GM23338 (cell line): ENCODE measurements around the gene CCDC54. TPM values are rescaled to one million over a fixed set of nuclear protein-coding genes. Genes with fewer than 3 reads are reported as not detected.

Experiments
- ATAC-seq: fragments of 200-7000 bp; cut with Tn5 transposase; 3 replicates; pipeline ENCODE4 v1.9.1; 2020
- DNase-seq: peaks from one replicate; pipeline ENCODE4 v3.0.0-alpha.2; 2015; ENCODE audit warnings: low spot score
- H2AFZ ChIP-seq: fragments of 200-600 bp; sonication (generic); 2 replicates; pipeline ENCODE4 v1.8.0; 2016; ENCODE audit warnings: antibody characterized with exemption, mild to moderate bottlenecking, moderate library complexity
- H3F3A ChIP-seq: fragments of 200-600 bp; sonication (generic); replicated peaks from 2 replicates; pipeline ENCODE4 v1.8.0; 2017; ENCODE audit warnings: antibody characterized with exemption, mixed run types, low read depth
- H3K27ac ChIP-seq: fragments of 200-600 bp; sonication (generic); 2 replicates; pipeline ENCODE4 v1.6.1; 2016; ENCODE audit warnings: low read depth
- H3K27me3 ChIP-seq: fragments of 200-600 bp; sonication (generic); 2 replicates; pipeline ENCODE4 v1.8.0; 2016; ENCODE audit warnings: mild to moderate bottlenecking, mixed run types, moderate library complexity; ENCODE audit not compliant: insufficient read depth
- H3K36me3 ChIP-seq: fragments of 200-600 bp; sonication (generic); 2 replicates; pipeline ENCODE4 v1.8.0; 2016; ENCODE audit warnings: mild to moderate bottlenecking; ENCODE audit not compliant: insufficient read depth
- H3K4me1 ChIP-seq: fragments of 200-600 bp; sonication (generic); 2 replicates; pipeline ENCODE4 v1.8.0; 2016; ENCODE audit warnings: mild to moderate bottlenecking, moderate library complexity; ENCODE audit not compliant: insufficient read depth
- H3K4me2 ChIP-seq: fragments of 200-600 bp; sonication (generic); 2 replicates; pipeline ENCODE4 v1.7.1; 2017; ENCODE audit warnings: mixed run types
- H3K4me3 ChIP-seq: fragments of 200-600 bp; sonication (generic); 2 replicates; pipeline ENCODE4 v1.6.1; 2016; ENCODE audit warnings: mixed run types
- H3K79me2 ChIP-seq: fragments of 200-600 bp; sonication (generic); replicated peaks from 2 replicates; pipeline ENCODE4 v1.8.0; 2017; ENCODE audit warnings: mild to moderate bottlenecking; ENCODE audit not compliant: insufficient read depth
- H3K9me2 ChIP-seq: fragments of 200-600 bp; sonication (generic); 2 replicates; pipeline ENCODE4 v1.8.0; 2017; ENCODE audit not compliant: insufficient read depth
- H4K20me1 ChIP-seq: fragments of 200-600 bp; sonication (generic); replicated peaks from 2 replicates; pipeline ENCODE4 v1.8.0; 2017; ENCODE audit warnings: mild to moderate bottlenecking; ENCODE audit not compliant: insufficient read depth
- H3K27ac Mint-ChIP-seq: 2 replicates; pipeline ENCODE4 v1.8.0; 2020; ENCODE audit warnings: inconsistent platforms, mild to moderate bottlenecking, moderate library complexity, mixed read lengths
- H3K27me3 Mint-ChIP-seq: 3 replicates; pipeline ENCODE4 v1.8.0; 2022; ENCODE audit warnings: low read depth, mild to moderate bottlenecking, moderate library complexity, mixed read lengths, inconsistent platforms; ENCODE audit not compliant: insufficient read depth, poor library complexity
- H3K36me3 Mint-ChIP-seq: 3 replicates; pipeline ENCODE4 v1.8.0; 2021; ENCODE audit warnings: low read depth, mild to moderate bottlenecking, inconsistent platforms, moderate library complexity, mixed read lengths
- H3K4me1 Mint-ChIP-seq: 3 replicates; pipeline ENCODE4 v1.8.0; 2020; ENCODE audit warnings: mild to moderate bottlenecking, inconsistent platforms, mixed read lengths
- H3K4me3 Mint-ChIP-seq: 3 replicates; pipeline ENCODE4 v1.8.0; 2021; ENCODE audit warnings: moderate library complexity, mild to moderate bottlenecking, inconsistent platforms, mixed read lengths
- H3K9me3 Mint-ChIP-seq: 3 replicates; pipeline ENCODE4 v1.8.0; 2020; ENCODE audit warnings: moderate library complexity, mild to moderate bottlenecking, inconsistent platforms, mixed read lengths
- CREB1 ChIP-seq: fragments of 250-450 bp; sonication (Bioruptor Pico); IDR thresholded peaks from 2 replicates; pipeline ENCODE4 v1.5.0; 2020; ENCODE audit warnings: low read depth, mild to moderate bottlenecking, moderate library complexity
- CTCF ChIP-seq, 2 experiments: fragments of 200-600 bp in 1 of 2; sonication (generic) in 1 of 2; conservative IDR thresholded peaks; 2 replicates each; pipeline versions ENCODE4 v1.5.1 to v1.6.1; 2016 to 2017; ENCODE audit warnings: antibody characterized with exemption in 2 of 2, low read depth in 2 of 2, mild to moderate bottlenecking in 2 of 2, moderate library complexity in 1 of 2
- ETS1 ChIP-seq: IDR thresholded peaks from 2 replicates; pipeline ENCODE4 v1.6.1; 2016; ENCODE audit warnings: antibody characterized with exemption
- EZH2 ChIP-seq: fragments of 200-600 bp; sonication (generic); IDR thresholded peaks from one replicate; pipeline ENCODE4 v1.8.0; 2017; ENCODE audit warnings: antibody characterized with exemption, mild to moderate bottlenecking, low read depth; ENCODE audit not compliant: unreplicated experiment
- EZH2phosphoT487 ChIP-seq: fragments of 200-600 bp; sonication (generic); IDR thresholded peaks from one replicate; pipeline ENCODE4 v1.8.1; 2018; ENCODE audit warnings: antibody characterized with exemption; ENCODE audit not compliant: unreplicated experiment
- NANOG ChIP-seq: IDR thresholded peaks from 2 replicates; pipeline ENCODE4 v1.6.1; 2016; ENCODE audit warnings: antibody characterized with exemption, borderline replicate concordance
- POLR2AphosphoS5 ChIP-seq: IDR thresholded peaks from 2 replicates; pipeline ENCODE4 v1.6.1; 2016; ENCODE audit warnings: antibody characterized with exemption, low read depth
- REST ChIP-seq: IDR thresholded peaks from one replicate; pipeline ENCODE4 v1.6.1; 2018; ENCODE audit warnings: antibody characterized with exemption; ENCODE audit not compliant: unreplicated experiment
- STAT1 ChIP-seq: IDR thresholded peaks from one replicate; pipeline ENCODE4 v1.6.1; 2016; ENCODE audit warnings: antibody characterized with exemption; ENCODE audit not compliant: unreplicated experiment
- ZNF114 ChIP-seq: fragments of 250-450 bp; sonication (Bioruptor Pico); IDR thresholded peaks from 2 replicates; pipeline ENCODE4 v1.5.0; 2020; ENCODE audit warnings: mild to moderate bottlenecking, moderate library complexity
- ZNF331 ChIP-seq: fragments of 250-450 bp; sonication (Bioruptor Pico); IDR thresholded peaks from 2 replicates; pipeline ENCODE4 v1.5.0; 2020; ENCODE audit warnings: low read depth, mild to moderate bottlenecking, moderate library complexity
- ZNF462 ChIP-seq: fragments of 250-450 bp; sonication (Bioruptor Pico); IDR thresholded peaks from 2 replicates; pipeline ENCODE4 v1.5.0; 2020; ENCODE audit warnings: mild to moderate bottlenecking, moderate library complexity
- polyA plus RNA-seq: library from polyadenylated mRNA; unstranded; fragments of >200 nt; fragmentation: Nextera tagmentation; extraction: Ambion mirVana; gene quantifications from 2 replicates; pipeline ENCODE4 v1.2.1, GENCODE V29; 2016
- total RNA-seq: library from RNA; depleted of rRNA; stranded (reverse); fragments of >200 nt; shearing (Covaris generic); gene quantifications from 2 replicates; pipeline ENCODE4 v1.2.3, GENCODE V29; 2014

The CCDC54 gene
- total and polyA plus RNA-seq, 2 experiments from 2014 or later = not detected

GRCh38 chr3:107416138-107416537 is 38.9 kb downstream of the CCDC54 start:
- no peak overlapping the region for H3K4me2 ChIP-seq
- H3K79me2 ChIP-seq = no peaks in the 10 kb centered on the region
- H3K27ac Mint-ChIP-seq = no peak overlapping the region
- no peak overlapping the region for H3K27ac ChIP-seq
- no peak overlapping the region for H3K4me3 Mint-ChIP-seq
- no peak for ATAC-seq
- no peaks in the 10 kb centered on the region for H3K9me3 Mint-ChIP-seq
- H3K9me2 ChIP-seq = no peaks in the 10 kb centered on the region
- no peaks in the 10 kb centered on the region for H4K20me1 ChIP-seq
- no peak for DNase-seq
- peaks cover 3% of the 10 kb centered on the region for H3K27me3 Mint-ChIP-seq
- H2AFZ ChIP-seq = peak overlapping the region; percentile 28
- TF ChIP-seq ZNF462 (CRISPR knock-in tag) (no peak), ZNF114 (CRISPR knock-in tag) (no peak), POLR2AphosphoS5 (no peak), CREB1 (CRISPR knock-in tag) (no peak), REST (no peak), ZNF331 (CRISPR knock-in tag) (no peak), NANOG (no peak), EZH2 (no peak), CTCF (conservative IDR thresholded peaks at IDR 0.05; ENCODE audit: low read depth in 2 of 2) (no peak), STAT1 (no peak), EZH2phosphoT487 (no peak), ETS1 (no peak)
- no peaks in the 10 kb centered on the region for H3K36me3 Mint-ChIP-seq
- no peaks in the 10 kb centered on the region for H3F3A ChIP-seq
- H3K36me3 ChIP-seq = no peaks in the 10 kb centered on the region
- no peaks in the 10 kb centered on the region for H3K4me1 ChIP-seq
- no peaks in the 10 kb centered on the region for H3K27me3 ChIP-seq
- peaks cover 2% of the 10 kb centered on the region; the same call in 2 of the 3 replicates for H3K4me1 Mint-ChIP-seq
- no peak overlapping the region for H3K4me3 ChIP-seq
